Measurements from ENCODE around the gene ERC2.

ERC2 gene

DNA sequence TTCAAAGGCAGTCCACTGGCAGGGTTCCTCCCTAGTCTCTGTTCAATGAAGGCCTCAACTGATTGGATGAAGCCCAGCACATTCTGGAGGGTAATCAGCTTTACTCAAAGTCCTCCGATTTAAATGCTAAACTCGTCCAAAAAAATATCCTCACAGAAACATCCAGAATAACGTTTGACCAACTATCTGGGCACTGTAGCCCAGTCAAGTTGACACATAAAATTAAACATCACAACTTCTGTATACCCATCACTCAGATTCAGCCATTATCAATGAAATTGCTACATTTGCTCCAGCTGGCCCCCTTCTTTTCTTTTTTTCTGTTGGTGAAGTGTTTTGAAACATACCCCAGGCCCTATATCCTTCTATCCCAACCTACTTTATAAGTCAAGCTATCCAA lies 916.6 kb downstream of the ERC2 start:
- no peak for DNase-seq (ENCODE audit: low spot score)

DNA sequence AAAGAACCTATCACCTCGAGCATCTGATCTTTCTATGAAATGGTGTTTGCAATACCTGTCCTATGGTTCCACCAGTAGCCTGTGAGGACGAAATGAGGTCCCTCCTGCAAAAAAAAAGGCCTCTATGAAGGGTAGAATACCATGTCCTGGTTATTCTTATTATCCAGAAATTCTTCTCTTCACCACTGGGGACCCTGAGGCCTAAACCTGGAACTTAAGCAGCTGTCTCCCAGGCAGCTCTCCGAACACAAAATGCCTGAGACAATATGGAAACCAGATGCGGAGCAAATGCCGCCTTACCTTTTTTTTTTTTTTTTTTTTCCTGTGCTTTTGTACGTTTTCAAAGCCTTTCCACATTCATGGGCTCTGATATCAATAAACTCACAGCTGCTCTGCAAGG lies 919.1 kb downstream of the ERC2 start:
- no peak for DNase-seq (ENCODE audit: low spot score)

DNA sequence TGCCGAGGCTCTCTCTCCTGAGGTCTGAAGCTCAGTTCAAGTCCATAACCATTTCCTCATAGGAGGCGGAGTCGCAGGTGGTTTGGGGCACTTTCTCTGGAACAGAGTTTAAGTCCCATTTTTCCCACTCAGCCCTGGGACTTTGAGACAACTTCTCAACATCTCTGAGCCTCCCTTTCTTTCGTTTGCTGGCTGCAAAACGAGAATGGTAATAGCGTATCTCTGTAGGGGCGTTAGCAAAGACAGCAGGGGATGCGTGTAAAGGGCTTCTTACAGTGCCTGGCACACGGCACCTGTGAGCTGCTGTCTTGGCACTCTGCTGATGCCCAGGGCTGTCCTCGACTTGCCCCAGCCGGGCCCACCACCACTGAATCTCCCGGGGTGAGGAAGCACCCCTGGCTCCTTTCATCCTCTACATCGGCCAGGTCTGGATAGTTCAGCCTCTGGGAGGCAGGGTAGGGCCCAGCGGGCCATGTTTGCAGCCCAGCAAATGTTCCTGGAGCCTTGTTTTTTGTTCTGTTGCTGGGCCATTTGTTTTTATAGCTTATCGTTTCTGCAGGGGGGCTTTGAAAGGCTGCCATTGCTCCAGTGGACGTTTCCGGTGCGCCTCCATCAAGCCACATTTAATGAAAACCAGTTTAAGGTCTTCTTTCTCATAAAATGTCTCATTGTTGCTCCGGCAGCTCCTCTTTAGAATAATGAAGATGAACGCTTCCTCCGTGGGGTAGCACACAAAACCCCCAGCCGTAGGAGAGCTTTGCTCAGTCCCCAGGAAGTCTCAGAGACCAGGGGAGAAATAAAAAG lies 921.2 kb downstream of the ERC2 start:
- DNase-seq (ENCODE audit: low spot score), result no peak

DNA sequence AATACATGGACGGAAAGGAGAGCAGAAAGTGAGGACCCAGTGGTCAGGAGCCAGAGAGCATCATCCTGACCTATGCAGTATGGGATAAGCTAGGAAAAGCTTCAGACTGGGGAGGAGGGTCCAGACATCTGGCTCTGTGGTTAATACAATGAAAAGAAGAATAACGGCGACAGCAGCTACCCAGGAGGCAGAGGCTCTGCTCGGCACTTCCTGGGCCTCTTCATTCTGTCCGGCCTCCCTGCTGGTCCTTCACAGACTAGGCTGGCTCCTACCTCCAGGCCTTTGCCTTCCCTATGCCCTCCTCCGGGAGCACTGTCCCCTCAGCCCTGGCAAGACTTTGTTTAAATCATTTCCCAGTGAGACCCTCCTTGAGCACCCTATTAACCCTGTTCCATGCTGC lies 922.3 kb downstream of the ERC2 start:
- no peak for DNase-seq (ENCODE audit: low spot score)

DNA sequence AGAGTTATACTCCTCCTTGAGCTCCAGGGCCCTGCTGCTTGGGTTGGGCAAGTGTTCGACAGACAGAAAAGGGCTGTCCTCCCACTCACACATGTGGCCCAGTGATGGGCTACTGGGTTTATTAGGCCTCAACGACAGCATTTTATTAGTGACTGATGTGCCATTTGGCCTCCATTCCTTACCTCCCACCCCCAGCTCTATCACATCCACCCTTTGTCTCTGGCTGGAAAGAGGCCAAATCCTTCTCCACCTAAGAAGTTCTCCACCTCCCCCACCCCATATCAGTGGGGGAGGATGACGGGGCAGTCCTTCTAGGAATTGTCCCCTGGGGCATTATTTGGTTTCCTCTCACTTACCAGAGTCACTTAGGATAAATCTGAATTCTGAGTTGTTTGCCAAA lies 924.0 kb downstream of the ERC2 start:
- DNase-seq (ENCODE audit: low spot score), result no peak

DNA sequence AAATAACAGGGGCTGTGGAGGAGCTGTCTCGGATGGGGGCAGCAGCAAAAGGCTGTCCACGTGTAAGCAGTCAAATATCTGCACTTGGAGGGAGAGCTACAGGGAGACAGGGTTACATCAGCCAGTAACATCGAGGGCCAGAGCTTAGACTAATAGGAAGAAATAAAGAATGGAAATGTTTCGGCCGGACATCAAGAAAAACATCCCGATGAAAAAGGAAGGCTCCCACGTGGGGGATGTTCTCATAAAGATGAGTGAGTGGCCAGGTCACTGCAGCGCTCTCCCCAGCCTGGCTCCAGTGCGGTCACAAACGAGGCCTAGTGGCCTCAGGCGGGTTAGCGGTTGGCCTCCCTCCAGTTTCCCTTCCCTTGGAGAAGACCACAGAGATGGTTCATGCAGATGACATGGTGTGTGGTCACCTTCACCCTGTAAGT lies 925.1 kb downstream of the ERC2 start:
- no peak for DNase-seq (ENCODE audit: low spot score)

DNA sequence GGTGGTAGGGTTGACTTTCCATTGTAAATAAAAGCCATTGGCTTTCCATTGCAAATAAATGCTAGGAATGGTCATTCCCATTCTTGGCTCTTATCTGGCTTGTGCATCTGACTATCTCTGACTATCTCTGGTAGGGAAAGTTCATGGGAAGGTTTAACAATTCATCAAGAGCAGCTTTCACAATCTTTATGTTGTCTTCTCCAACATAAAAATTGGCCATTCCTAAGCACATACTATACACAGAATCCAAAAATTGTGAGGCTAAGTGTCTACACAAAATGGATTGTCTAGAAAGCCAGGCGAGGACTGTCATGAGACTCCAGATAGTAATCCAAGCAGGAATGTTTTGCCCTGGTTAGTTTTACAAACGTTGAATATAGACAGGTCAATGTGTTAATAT lies 926.8 kb downstream of the ERC2 start:
- no peak for DNase-seq (ENCODE audit: low spot score)

DNA sequence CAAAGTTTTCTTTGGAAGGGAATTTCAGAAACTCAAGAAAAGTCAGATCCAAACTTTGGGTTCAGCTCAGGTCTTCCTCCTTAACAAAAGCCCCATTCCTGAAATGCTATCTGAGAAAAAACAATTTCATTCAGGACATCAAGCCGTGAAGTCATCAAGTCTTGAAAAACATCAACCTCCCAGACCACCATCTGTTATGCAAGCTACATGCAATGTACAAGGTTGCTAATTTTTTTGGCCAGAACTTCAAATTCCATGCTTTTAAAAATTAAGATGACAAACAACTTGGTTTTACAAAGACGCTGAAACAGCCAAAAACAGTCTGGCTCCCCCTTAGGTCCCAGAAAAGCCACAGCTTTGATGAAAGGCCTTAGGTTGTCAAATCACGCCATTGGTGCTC lies 927.3 kb downstream of the ERC2 start:
- DNase-seq (ENCODE audit: low spot score), result no peak

DNA sequence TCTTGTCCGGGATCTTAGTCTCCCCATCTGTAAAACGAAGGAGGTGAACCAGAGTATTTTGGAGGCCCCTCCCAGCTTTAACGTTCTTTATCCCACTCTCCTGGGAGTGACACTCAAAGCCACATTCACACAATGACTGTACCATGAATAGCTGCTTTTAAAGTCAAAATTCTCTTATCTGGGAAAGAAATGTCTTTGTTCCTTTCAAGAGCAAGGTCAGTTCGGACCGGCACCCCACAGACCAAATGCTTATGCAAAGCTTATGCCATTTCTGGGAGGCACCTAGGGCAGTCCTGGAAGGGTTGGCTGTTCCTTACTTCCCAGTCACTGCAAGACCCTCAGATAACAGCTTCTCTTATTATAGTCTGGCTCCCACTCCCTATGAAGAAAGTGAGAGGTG lies 927.7 kb downstream of the ERC2 start:
- DNase-seq (ENCODE audit: low spot score), result no peak

DNA sequence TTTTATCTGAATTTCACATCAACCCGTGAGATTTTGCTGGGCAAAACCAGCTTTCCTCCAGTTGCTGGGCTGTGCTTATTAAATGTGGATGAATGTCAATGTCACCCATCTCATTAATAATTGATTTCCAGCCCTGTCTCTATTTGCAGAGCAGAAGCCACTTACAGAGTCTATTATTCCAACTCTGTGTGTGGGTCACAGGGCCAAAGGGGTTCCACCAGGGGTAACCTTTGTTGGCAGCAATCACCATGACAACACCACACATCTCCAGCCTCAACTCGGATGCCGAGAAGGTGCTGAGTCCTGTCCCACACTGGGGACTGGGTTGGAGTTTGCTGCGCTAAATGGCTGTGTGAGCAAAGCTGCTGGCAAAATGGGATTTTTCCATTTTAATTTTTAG lies 930.1 kb downstream of the ERC2 start:
- DNase-seq (ENCODE audit: low spot score), result no peak

DNA sequence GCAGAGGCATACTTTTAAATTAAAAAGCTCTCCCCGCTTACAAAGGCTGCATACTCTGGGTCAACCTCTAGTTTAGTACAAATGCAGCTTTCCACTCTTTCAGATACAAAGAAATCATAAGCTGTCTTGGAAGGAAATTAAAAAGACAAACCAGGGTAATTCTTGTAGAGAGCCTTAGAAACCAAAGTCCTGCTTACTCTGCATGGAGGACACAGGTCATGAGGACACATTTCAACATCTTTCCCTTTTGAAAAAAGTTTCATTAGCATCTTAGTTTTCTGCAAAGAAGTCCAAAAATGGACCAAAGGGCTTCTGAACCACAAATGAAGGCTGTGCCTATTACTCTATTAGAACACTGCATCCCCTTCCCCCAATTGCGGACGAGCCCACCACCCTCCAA lies 930.7 kb downstream of the ERC2 start:
- DNase-seq (ENCODE audit: low spot score), result no peak

DNA sequence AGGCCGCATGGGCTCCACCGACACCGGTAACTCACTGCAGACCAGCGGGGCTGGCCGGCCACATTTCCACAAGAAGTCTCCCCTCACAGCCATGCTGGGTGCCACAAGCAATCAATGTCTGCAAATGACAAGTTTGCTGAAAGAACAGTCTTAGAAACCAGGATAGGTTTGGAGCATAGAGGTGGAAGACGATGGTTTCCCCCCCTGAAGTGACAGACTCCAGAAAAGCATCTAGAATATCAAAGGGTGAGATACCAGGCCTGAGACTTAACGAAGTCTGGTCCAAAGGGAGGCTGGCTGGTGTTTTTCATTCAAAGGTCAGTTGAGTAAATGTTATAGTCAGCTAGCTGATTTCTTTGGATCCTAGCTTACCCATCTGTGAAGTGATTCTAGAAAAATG lies 931.1 kb downstream of the ERC2 start:
- DNase-seq (ENCODE audit: low spot score), result no peak

DNA sequence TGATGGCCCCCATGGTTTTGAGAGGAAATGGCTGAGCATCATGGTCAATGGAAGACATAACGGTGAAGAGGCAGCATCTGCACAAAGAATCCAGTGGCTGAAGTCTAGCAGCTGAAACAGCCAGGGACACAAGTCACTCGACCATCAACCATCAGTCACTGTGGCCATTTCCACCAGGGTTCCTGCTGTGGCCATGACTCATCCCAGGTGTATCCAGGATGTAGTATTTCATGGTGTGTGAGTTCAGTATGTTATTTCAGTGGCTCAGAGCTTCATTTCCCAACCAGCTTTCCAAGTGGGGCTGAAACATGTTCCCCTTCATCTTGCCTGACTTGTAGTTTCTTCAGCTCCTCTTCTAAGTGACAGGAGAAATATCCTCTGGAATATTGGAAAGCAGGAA lies 933.4 kb downstream of the ERC2 start:
- no peak for DNase-seq (ENCODE audit: low spot score)

DNA sequence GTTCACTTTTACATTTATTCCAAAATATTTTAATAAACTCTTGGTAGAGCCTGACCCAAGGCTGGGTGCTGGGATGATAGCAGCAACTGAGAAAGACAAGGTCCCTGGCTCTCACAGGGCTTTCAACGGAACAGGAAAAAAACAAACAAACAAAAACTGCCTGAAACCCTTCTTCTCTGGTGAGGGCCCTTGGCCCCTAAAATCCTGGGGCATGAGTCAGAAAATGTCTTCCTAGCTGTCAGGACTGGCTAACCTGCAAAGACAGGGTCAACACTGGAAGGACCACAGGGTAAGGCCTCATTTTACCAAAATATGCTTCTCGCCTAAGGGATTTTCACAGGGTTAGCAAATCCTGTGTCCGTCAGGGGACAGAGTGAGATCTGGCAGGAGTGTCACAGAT lies 935.5 kb downstream of the ERC2 start:
- DNase-seq (ENCODE audit: low spot score), result no peak

DNA sequence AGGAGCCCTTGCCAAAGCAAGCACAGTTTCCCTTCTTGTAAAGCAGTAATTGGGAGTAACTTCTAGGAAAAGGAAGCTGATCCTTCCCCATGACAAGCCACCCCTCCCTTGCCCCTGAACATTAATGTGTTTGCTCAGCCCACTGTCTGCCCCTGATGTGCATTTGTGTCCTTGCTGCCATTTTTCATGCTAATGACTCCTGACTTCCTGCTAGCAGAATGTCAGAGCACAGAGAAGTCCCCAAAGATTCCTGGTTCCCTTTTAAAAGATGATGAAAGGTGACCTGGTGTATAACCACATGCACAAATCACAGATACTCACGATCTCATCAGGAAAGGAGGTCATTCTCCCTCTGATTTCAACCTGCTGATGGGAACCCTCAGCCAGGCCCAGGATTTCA lies 936.9 kb downstream of the ERC2 start:
- no peak for DNase-seq (ENCODE audit: low spot score)

DNA sequence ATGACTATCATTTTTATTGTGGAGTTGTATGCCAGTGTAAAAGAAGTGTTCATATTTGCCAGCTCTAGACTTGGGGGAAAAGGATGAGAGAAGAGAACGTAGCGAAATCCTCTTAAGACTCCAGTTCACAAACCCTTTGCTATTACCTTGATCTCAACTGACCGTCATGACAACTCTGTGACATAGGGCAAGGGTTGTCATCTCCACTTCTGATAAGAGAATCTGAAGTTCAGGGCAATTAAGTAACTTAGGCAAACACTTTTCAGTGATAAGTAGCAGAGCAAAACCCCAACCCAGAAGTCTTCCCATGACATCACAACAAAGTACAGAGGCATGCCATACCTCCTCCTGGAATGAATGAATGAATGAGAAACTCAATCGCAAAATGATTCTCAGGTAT lies 940.9 kb downstream of the ERC2 start:
- no peak for DNase-seq (ENCODE audit: low spot score)

DNA sequence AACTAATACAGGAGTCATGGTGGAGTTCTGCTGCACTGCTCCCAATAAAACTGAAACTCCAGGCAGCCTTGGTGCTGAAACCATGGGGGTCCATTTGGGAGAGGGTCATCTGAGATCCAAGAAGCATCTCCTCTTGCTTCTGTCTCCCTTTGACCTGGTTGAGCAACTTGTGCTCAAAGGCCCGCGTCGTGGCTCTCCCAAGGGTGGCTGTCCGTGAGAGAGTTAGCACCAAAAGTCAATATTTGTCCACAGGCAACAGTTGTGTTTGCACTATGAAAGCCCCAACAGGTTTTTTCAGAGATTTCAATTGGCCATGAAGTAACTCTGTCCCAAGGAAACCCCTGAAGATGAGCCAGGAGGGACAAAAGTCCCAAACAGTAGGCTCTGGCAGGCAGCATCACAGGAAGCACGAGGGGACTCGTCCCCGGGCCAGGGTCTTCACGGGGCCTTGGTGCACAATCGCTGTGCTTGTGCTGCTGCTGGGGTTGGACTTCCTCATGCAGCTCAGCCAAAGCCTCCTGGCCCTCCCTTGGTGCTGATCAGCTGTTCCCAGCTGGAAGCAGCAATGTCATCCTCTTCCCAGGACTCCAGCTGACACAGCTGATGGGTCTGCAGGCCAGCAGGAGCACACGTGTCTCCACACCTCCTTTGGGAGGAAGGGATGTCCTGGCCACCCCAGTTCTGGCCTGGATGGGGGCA lies 941.8 kb downstream of the ERC2 start:
- no peak for DNase-seq (ENCODE audit: low spot score)

DNA sequence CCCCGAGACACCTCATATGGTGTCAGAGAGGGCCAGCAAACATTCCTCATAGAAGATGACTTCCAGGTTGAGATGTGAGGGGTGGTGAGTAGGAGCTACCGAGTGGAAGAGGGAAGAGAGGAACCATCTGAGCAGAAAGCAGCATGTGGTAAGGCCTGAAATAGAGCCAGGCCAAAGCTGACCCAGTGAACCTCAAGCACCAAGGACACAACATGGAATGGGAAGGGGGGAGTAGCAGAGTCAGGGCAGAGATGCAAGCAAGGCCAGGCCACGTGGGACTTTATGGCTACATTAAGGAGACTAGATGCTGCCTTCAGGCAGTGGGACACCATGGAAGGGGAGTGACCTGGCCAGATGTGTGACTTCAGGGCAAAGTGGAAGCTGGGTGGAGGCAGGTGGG lies 942.8 kb downstream of the ERC2 start:
- no peak for DNase-seq (ENCODE audit: low spot score)

DNA sequence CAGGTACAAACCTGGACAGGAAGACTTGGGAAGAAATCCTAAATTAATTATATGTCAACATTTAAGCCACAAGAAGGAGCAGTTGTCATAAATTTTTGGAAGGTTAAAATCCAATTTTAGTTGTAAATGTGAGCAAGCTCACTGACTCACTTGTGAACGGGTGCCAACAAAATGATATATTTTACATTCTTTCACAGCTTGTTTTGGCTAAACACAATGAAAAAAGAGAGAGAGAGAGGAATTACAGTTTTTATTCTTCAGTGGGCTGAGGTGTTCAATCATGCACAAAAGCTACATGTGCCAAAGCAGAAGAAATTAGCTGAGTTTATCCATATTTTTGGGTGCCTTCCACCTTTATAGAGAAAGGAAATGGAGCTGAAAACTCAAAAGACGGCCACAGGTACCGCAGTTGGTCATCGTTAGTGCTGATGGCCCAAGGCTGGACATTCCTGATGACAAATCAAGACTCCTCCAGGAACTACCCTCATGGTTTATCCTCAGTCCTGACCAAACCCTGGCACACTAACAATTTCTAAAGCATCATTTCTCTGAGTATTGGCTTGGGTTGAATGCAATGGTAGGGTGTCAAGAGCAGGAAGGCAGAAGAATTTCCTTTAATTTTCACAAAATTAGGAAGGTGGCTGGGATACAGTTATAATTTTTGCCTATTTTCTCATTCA lies 943.6 kb downstream of the ERC2 start:
- DNase-seq (ENCODE audit: low spot score), result no peak

DNA sequence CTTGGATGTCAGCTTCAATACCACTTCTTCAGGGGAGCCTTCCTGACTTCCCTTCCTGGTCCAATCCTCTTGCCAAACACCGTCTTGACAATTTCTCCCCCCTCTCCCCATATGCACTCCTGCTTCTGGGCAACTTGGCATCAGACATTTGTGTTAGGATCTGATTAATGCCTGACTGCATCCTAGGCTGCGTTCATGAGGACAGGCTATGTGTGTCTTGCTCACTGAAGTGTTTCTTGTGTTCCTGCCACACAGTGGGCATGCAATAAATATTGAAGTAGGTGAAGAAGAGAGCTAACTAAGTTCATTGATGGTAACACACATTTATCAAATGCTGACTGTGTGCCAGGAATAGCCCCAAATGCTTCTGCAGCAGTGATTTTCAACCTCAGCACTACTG lies 944.8 kb downstream of the ERC2 start:
- DNase-seq (ENCODE audit: low spot score), result no peak

DNA sequence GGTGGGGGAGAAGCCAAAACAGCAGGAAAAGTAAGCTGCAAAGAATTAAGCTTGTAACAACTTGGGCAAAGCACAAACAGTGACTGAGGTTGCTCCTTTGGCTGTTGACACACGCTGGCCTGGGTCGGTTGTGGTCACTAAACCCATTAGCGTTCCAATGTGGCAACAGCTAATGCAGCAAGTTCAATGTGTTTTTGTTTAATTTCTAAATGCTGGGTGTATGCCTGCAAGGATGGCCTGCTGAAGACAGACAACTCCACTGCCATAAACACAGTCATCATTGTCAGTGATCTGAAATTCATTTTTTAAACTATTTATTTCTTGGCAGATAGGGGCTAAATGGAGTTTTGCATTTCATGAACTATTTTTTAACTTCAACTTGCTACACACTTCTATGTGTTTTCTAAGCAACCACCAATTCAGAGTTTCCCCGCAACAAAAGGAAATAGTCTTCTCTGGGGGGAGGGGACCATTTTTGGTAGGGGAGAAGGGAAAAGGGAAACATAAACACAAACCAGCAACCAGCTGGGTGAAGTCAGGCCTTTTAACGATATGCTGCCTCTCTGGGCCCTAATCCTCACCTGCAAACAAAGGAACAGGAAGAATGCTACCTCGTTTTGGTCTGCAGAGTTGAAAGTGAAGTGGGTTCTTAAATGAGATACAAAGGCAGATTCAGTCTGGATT lies 946.4 kb downstream of the ERC2 start:
- DNase-seq (ENCODE audit: low spot score), result no peak

DNA sequence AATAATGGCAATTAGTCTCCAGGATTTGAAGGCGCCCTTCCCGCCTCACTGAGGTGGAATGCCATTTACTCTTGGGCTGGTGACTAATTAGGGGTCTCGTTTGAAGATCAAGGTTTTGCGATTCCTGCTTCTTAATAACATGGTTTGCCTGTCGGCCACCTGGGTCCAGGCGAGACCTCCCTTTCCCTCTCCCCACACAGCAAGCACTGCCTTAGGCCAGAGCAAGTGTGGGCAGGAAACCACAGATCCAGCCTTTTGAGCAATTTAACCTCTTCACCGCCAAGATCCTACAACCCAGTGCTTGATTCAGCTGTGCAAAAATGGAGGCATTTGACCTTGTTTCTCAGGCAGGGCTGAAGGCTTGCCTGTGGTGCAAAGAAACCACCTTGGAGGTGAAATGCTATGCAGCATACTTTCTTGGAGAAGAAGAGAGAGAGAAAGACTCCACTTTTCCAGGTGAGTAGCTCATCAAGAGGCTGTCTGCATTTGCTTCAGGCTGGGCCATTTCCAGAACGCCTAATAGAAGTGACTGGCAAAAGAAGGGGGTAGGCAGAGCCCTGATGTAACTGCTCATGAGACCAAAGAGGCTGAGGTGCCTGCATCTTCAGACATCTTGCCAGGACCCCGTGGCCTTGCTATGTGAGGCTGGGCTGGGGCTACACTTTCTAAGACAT lies 947.1 kb downstream of the ERC2 start:
- DNase-seq (ENCODE audit: low spot score), result no peak

Data from HuH-7 (cell line).